Pancreas (tissue), 10 donors: ENCODE data around the gene PIP5K1C. TPM values are rescaled to one million over a fixed set of nuclear protein-coding genes. Genes with fewer than 3 reads are reported as not detected.
A peak's percentile ranks its signal among the peaks of the same experiment; 100 is the strongest.

Source experiments
- ATAC-seq, 4 donors: fragments of 200-7000 bp; cut with Tn5 transposase; one replicate each; pipeline versions ENCODE4 v1.8.0 to v1.9.1; 2020; ENCODE audit warnings: mild to moderate bottlenecking in 4 of 4, moderate library complexity in 4 of 4
- DNase-seq, 6 donors: peaks; one replicate each; pipeline ENCODE4 v3.0.0-alpha.2; 2020
- FAIRE-seq: peaks from 2 replicates; lab custom pipeline; 2012; peaks lifted over from hg19 to GRCh38; lab: Jason Lieb, UNC
- H3K27ac ChIP-seq, 4 donors: fragments of 200-600 bp; sonication (generic); 1 replicate in 3 of 4; 2 replicates in 1 of 4; pipeline versions ENCODE4 v1.5.0 to v1.8.0; 2020
- H3K27me3 ChIP-seq, 4 donors: fragments of 200-600 bp; one replicate each; pipeline ENCODE4 v1.8.0; 2021
- H3K36me3 ChIP-seq, 3 donors: fragments of 200-600 bp; sonication (generic) in 1 of 3; one replicate each; pipeline versions ENCODE4 v1.5.0 to v1.8.0; 2020 to 2021
- H3K4me1 ChIP-seq, 3 donors: fragments of 200-600 bp; one replicate each; pipeline ENCODE4 v1.8.0; 2021
- H3K4me3 ChIP-seq, 4 donors: fragments of 200-600 bp; sonication (generic) in 2 of 4; one replicate each; pipeline versions ENCODE4 v1.5.0 to v1.8.0; 2020 to 2021
- H3K9me3 ChIP-seq, 4 donors: fragments of 200-600 bp; one replicate each; pipeline ENCODE4 v1.8.0; 2021
- CTCF ChIP-seq, 4 donors: fragments of 200-600 bp; sonication (generic) in 3 of 4; IDR thresholded peaks; one replicate each; pipeline versions ENCODE4 v1.5.0 to v1.8.0; 2021; ENCODE audit warnings: antibody characterized with exemption in 4 of 4
- WGBS, 2 donors: extraction: QIAGEN DNeasy Blood & Tissue Kit; methylation state at CpG; one replicate each; pipeline ENCODE4 v1.1.7; 2013; 5-methylcytosine and 5-hydroxymethylcytosine counted together
- intact Hi-C, 3 donors: fragments of 100-400 bp; cut with DNase I; formaldehyde crosslinking; loops; one replicate each; pipeline versions ENCODE4 v1.11.1 to v1.14.2; 2022
- polyA plus RNA-seq, 2 donors: library from polyadenylated mRNA; stranded (reverse); fragments of 200-250 nt; gene quantifications; one replicate each; pipeline ENCODE4 v1.2.3, GENCODE V29; 2013
- total RNA-seq, 6 donors: library from RNA; stranded (reverse); fragmentation: NEBNext Ultra II Directional in 4 of 6; extraction: Animal tissue kit (Norgen Biotek cat#: 25700) in 4 of 6; gene quantifications; one replicate each; pipeline versions ENCODE4 v1.2.1 to v1.2.4, GENCODE V29; 2021 to 2023
- donor health status: healthy with polysubstance abuse.
- donor health status: DM: no; HTN: no; CAD: no; lungs with moderate emphysema.
- donor health status: DM: no; HTN: no; CAD: no.
- donor health status: control.
- donor health status: control.
- donor health status: Bipolar disorder and iron deficiency.
- donor health status: DM: yes; HTN: yes; CAD: no.
- donor health status: DM: no; HTN: no; CAD: no.
- donor health status: DM: no; HTN: no; CAD: no.
- donor health status: DM: yes; HTN: yes; CAD: no.

The PIP5K1C gene
- total and polyA plus RNA-seq, 8 donors: 12.9 to 24.8 (median 14.9) TPM

- Histone ChIP-seq H3K27me3 (peaks cover 0 to 8% (median 0%) of the 10 kb centered on the region in 4 donors), H3K9me3 (no peaks in the 10 kb centered on the region), H3K4me1 (no peaks in the 10 kb centered on the region), H3K4me3 (no peak overlapping the region), H3K27ac (no peak overlapping the region), H3K36me3 (no peaks in the 10 kb centered on the region)
- TF ChIP-seq CTCF (IDR thresholded peaks at IDR 0.05): no peak
- intact Hi-C loops: no loop called here
- FAIRE-seq (no peak), DNase-seq (no peak), ATAC-seq (no peak)
- WGBS, 2 donors: 88 to 93% methylated on average over 22 of the region's 22 CpGs
These were observed 110.3 kb downstream of the PIP5K1C start for GRCh38 chr19:3589949-3590348.

GRCh38 chr19:3589439-3589838 is 110.8 kb downstream of the PIP5K1C start:
- H3K27me3 ChIP-seq: peaks cover 0 to 8% (median 0%) of the 10 kb centered on the region in 4 donors
- no peaks in the 10 kb centered on the region for H3K4me1 ChIP-seq
- intact Hi-C loops: no loop called here
- FAIRE-seq (no peak), ATAC-seq (no peak), DNase-seq (peak in 1 of 6 donors; percentile 11)
- 67 to 68% methylated on average over 11 of the region's 11 CpGs for WGBS, 2 donors
- H3K9me3 ChIP-seq: no peaks in the 10 kb centered on the region
- no peak overlapping the region for H3K27ac ChIP-seq
- no peak overlapping the region for H3K4me3 ChIP-seq
- TF ChIP-seq CTCF (IDR thresholded peaks at IDR 0.05): no peak
- no peaks in the 10 kb centered on the region for H3K36me3 ChIP-seq

GRCh38 chr19:3586707-3587346 is 113.4 kb downstream of the PIP5K1C start:
- ATAC-seq (peak; percentile 45 to 78 (median 73)), FAIRE-seq (no peak), DNase-seq (peak in 4 of 6 donors; percentile 35 to 61 (median 52))
- no peaks in the 10 kb centered on the region for H3K36me3 ChIP-seq
- 44 to 49% methylated on average over 31 of the region's 31 CpGs for WGBS, 2 donors
- H3K27ac ChIP-seq: no peak overlapping the region
- H3K4me3 ChIP-seq: no peak overlapping the region
- no peaks in the 10 kb centered on the region for H3K9me3 ChIP-seq
- H3K27me3 ChIP-seq: peaks cover 0 to 8% (median 0%) of the 10 kb centered on the region in 4 donors
- H3K4me1 ChIP-seq: no peaks in the 10 kb centered on the region
- intact Hi-C loops: no loop called here
- no peak for TF ChIP-seq CTCF (IDR thresholded peaks at IDR 0.05)

- H3K27ac ChIP-seq: no peak overlapping the region
- WGBS, 2 donors: 21 to 24% methylated on average over 16 of the region's 16 CpGs
- ATAC-seq: peak in 1 of 4 donors; percentile 6
These were observed 114.1 kb downstream of the PIP5K1C start for GRCh38 chr19:3586127-3586626.

More at GRCh38 chr19:3586127-3586626, 114.1 kb downstream of the PIP5K1C start:
- FAIRE-seq: no peak
- intact Hi-C loops: no loop called here
- no peak for TF ChIP-seq CTCF (IDR thresholded peaks at IDR 0.05)
- Histone ChIP-seq H3K4me1 (no peaks in the 10 kb centered on the region), H3K36me3 (no peaks in the 10 kb centered on the region), H3K27me3 (peaks cover 0 to 8% (median 0%) of the 10 kb centered on the region in 4 donors), H3K9me3 (no peaks in the 10 kb centered on the region), H3K4me3 (peak overlapping the region in 1 of 4 donors; percentile 27)
- DNase-seq: peak in 1 of 6 donors; percentile 13
